ENCODE data around the gene TJP1. TPM values are rescaled to one million over a fixed set of nuclear protein-coding genes. Genes with fewer than 3 reads are reported as not detected.

Gene TJP1
- total and polyA plus RNA-seq, 2 of the 8 experiments (the other 6 are each of a cell fraction or from before 2014, with no cell fraction given), result 46.3 to 138 TPM

DNA sequence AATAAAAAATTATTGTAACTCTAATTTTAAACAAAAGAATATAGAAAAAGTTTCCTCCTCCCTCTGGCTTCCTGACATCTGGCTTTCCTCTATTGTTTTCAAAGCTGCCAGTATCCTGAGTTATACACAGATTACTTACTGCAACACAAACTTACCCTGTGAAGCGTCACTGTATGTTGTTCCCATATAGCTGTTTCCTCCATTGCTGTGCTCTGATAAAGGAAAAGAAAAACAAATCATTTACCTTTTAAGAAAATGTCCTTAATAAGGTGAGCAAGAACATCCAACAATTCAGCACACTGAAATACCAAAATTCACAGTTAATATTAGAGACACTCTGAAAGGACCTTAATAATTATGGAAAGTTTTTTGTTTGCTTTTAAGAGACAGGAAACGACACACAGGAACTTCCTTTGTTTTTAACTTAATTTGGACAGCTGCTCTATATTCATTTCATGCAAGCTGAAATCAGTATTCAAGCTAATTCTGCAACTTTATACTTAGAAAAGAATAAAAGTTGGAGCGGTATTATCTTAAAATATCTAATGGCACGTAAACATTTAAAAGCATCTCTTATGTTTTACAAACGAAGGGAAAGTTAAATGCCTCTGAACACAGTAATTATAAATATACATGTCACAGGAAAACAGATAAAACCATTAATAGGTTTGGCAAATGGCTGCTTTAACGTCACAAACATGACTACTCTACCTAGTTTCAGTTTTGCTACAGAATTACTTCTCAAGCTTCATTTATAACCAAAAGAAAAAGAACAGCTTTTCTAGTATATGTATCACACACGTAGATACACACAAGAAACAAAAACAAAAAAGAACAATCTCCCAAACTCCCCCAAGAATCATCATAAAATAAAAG, 21.5 kb downstream of the TJP1 start:
- Histone ChIP-seq H4K8ac (ENCODE audit: extremely low read depth, insufficient read depth, low read length) (no peak overlapping the region), H3K4ac (replicated peaks; ENCODE audit: insufficient read length, low read depth, low read length) (no peak overlapping the region), H3K27me3 (replicated peaks in 1 of 4; ENCODE audit: control insufficient read depth in 3 of 4, extremely low read depth in 1 of 4, insufficient read depth in 3 of 4, low read length in 3 of 4) (peaks cover 0 to 2% (median 0%) of the 10 kb centered on the region in 4 experiments; a peak in 1 of 7 replicates), H3K27ac (ENCODE audit: low read depth, low read length) (no peak overlapping the region), H3K56ac (replicated peaks; ENCODE audit: insufficient read length, low read depth, low read length) (no peak overlapping the region), H3K4me2 (ENCODE audit: insufficient read depth in 1 of 2, low read depth in 2 of 2, low read length in 2 of 2) (no peak overlapping the region), H4K91ac (replicated peaks; ENCODE audit: insufficient read length, low read length) (no peak overlapping the region), H2BK20ac (ENCODE audit: low read length) (no peak overlapping the region), H3K14ac (ENCODE audit: insufficient read length) (no peak overlapping the region), H3K18ac (ENCODE audit: extremely low read depth, low read length) (no peak overlapping the region), H3K9ac (replicated peaks in 1 of 4; ENCODE audit: extremely low read depth in 1 of 4, low read depth in 3 of 4, low read length in 3 of 4) (no peak overlapping the region), H3K79me2 (ENCODE audit: control insufficient read depth in 1 of 2, insufficient read depth in 2 of 2, low read length in 2 of 2) (peaks cover 3 to 90% of the 10 kb centered on the region in 2 experiments; a peak in 3 of 4 replicates), H3K23ac (ENCODE audit: insufficient read length) (no peak overlapping the region), H2AFZ (ENCODE audit: low read length) (no peak overlapping the region), H2BK15ac (ENCODE audit: low read length) (no peak overlapping the region), H3K36me3 (ENCODE audit: control insufficient read depth in 2 of 4, insufficient read depth in 4 of 4, low read length in 3 of 4) (peaks cover 0 to 5% (median 0%) of the 10 kb centered on the region in 4 experiments; a peak in 2 of 8 replicates), H3K79me1 (ENCODE audit: low read depth, low read length) (peaks cover 2% of the 10 kb centered on the region), H2BK12ac (ENCODE audit: low read depth, low read length) (no peak overlapping the region), H2BK5ac (ENCODE audit: low read depth, low read length) (no peak overlapping the region), H4K20me1 (replicated peaks in 1 of 2; ENCODE audit: control insufficient read depth in 1 of 2, insufficient read depth in 2 of 2, low read length in 2 of 2) (peaks cover 0 to 7% of the 10 kb centered on the region in 2 experiments), H4K5ac (ENCODE audit: insufficient read length, low read depth, low read length) (no peak overlapping the region), H2BK120ac (replicated peaks; ENCODE audit: low read depth, low read length) (no peak overlapping the region), H2AK5ac (ENCODE audit: low read depth, low read length) (no peak overlapping the region), H3K23me2 (ENCODE audit: low read depth, low read length) (no peaks in the 10 kb centered on the region), H3K4me1 (replicated peaks in 1 of 4; ENCODE audit: control insufficient read depth in 3 of 4, insufficient read depth in 4 of 4, low read length in 3 of 4) (no peaks in the 10 kb centered on the region; a peak in 1 of 7 replicates), H3K9me3 (ENCODE audit: insufficient read depth in 2 of 2, low read depth in 1 of 2, low read length in 1 of 2) (no peaks in the 10 kb centered on the region), H3K4me3 (ENCODE audit: extremely low read depth in 1 of 4, insufficient read depth in 2 of 4, low read depth in 3 of 4, low read length in 4 of 4) (no peak overlapping the region)
- CTCF ChIA-PET (ENCODE audit: partially characterized antibody), result interaction anchor here (1.9 kb wide), 1 partner anchor 125 kb away, joined by 5 read pairs; no protein-coding TSS in a partner anchor
- POLR2A ChIA-PET (ENCODE audit: partially characterized antibody), result interaction anchor here (0.5 to 0.9 kb wide), 4 partner anchors 16 to 64 kb away, joined by 3 read pairs; no protein-coding TSS in a partner anchor
- WGBS, 2 experiments (ENCODE audit: extremely low coverage in 1 of 2, insufficient coverage in 1 of 2, insufficient read length in 1 of 2, insufficient replicate concordance in 2 of 2, low coverage in 1 of 2, low lambda C conversion rate in 2 of 2, missing lambda C conversion rate in 1 of 2), result 89% methylated on average over 7 of the region's 7 CpGs; no CpG with 5 or more reads in 1 of the 2 experiments
- no peak for FAIRE-seq
- no peak for DNase-seq (ENCODE audit: low read depth in 1 of 2, low spot score in 2 of 2)
- TF ChIP-seq GABPA (IDR thresholded peaks at IDR 0.05; ENCODE audit: borderline replicate concordance, insufficient read depth, low read length), result no peak
- TF ChIP-seq CBX8 (IDR thresholded peaks at IDR 0.05; ENCODE audit: borderline replicate concordance, low read depth, low read length), result no peak
- TF ChIP-seq KDM5A (IDR thresholded peaks at IDR 0.05; ENCODE audit: low read length), result no peak
- TF ChIP-seq HDAC2 (IDR thresholded peaks at IDR 0.05; ENCODE audit: borderline replicate concordance in 1 of 2, low read depth in 2 of 2, low read length in 2 of 2), result no peak
- TF ChIP-seq BRCA1 (IDR thresholded peaks at IDR 0.05; ENCODE audit: low read depth, low read length), result no peak
- TF ChIP-seq, protein P1, sequence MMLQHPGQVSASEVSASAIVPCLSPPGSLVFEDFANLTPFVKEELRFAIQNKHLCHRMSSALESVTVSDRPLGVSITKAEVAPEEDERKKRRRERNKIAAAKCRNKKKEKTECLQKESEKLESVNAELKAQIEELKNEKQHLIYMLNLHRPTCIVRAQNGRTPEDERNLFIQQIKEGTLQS (IDR thresholded peaks at IDR 0.05; ENCODE audit: insufficient read depth, low read depth, low read length), result no peak
- TF ChIP-seq TCF12 (IDR thresholded peaks at IDR 0.05; ENCODE audit: low read depth, low read length), result no peak
- no peak for TF ChIP-seq CREB1 (IDR thresholded peaks at IDR 0.05)
- TF ChIP-seq, protein P2, sequence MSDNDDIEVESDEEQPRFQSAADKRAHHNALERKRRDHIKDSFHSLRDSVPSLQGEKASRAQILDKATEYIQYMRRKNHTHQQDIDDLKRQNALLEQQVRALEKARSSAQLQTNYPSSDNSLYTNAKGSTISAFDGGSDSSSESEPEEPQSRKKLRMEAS (IDR thresholded peaks at IDR 0.05), result no peak
- no peak for TF ChIP-seq RNF2 (IDR thresholded peaks at IDR 0.05; ENCODE audit: borderline replicate concordance, low read depth, low read length, missing control alignments, poor library complexity, severe bottlenecking)
